ENCODE results near the gene ARHGEF2.

DNA sequence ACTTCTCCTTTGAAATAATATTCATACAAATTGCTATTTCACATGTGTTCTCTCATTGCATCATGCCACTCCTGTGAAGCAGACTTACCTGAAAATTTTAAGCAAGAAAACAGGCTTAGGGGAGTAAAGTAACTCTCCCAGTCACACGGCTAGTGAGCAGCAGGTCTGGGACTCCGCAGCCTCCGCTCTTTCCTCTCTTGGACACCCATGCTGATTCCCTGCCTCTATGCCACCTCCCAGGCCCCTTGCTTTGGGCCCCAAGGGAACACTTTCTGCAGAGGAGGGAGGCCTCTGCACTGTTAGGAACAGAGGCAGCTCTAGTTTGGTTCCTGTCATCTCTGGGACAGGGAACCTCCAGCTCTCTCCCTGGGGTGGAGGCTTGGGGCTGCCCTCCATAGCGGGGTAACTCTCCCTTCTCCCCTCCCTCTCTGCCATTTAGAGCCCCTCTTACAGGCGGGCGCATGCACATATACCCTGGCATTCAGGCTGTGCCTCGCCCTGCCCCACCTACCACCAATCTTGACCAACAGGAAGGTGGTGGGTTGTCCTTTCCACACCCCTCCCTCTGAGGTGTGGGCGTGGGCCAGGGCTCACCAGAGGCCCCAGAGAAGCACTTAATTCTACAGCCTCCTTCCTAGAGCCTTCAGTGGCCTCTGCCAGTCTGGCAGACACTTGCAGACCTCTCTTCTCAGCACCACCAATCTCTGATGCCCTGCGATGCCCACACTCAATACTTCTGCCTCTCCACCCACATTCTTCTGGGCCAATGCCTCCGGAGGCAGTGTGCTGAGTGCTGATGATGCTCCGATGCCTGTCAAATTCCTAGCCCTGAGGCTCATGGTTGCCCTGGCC, 37.1 kb downstream of the ARHGEF2 start, which contains the start of gene RXFP4:
- TF ChIP-seq CTCF (conservative IDR thresholded peaks at IDR 0.05; ENCODE audit: low read length) (no peak), EZH2phosphoT487 (IDR thresholded peaks at IDR 0.05; ENCODE audit: borderline replicate concordance) (no peak)
